ENCODE results near the gene FCHSD1.

- TF ChIP-seq CTCF (IDR thresholded peaks at IDR 0.05) = peak in 1 of 6 experiments; percentile 7
- TF ChIP-seq POLR2A (IDR thresholded peaks at IDR 0.05) = peak in 1 of 2 donors; percentile 42
Measured at GRCh38 chr5:141650851-141651727, at the start of gene FCHSD1.

Measured in thyroid gland (tissue), 4 donors.